K562 (cell line): ENCODE measurements around the gene ZNF581. TPM values are rescaled to one million over a fixed set of nuclear protein-coding genes. Genes with fewer than 3 reads are reported as not detected.

ENCODE experiments used
- ATAC-seq: fragments of 200-7000 bp; cut with Tn5 transposase; 3 replicates; pipeline ENCODE4 v1.9.1; 2020; ENCODE audit warnings: moderate library complexity
- BruUV-seq: library from RNA; stranded (reverse); fragments of 400-500 nt; replicated peaks from 2 replicates; lab custom pipeline; 2021; lab: Mats Ljungman, UMichigan
- CTCF ChIA-PET: fragments of 300-600 bp; formaldehyde crosslinking; extraction: SDS; loops from one replicate; lab custom pipeline; 2021; ENCODE audit warnings: low intra/inter-chr PET ratio; lab: Yijun Ruan, JAX
- POLR2A ChIA-PET: fragments of 300-600, 350-650 bp; sonication (Branson Sonifier 250); formaldehyde crosslinking; extraction: SDS; loops from one replicate; lab custom pipeline; 2021; ENCODE audit warnings: antibody characterized with exemption, inconsistent platforms; lab: Yijun Ruan, JAX
- DNase-seq, 4 experiments: peaks; one replicate each; pipeline versions ENCODE4 v3.0.0 to v3.0.0-alpha.2; 2011 to 2018; ENCODE audit warnings: low spot score in 3 of 4, mixed read lengths in 3 of 4; ENCODE audit errors: extremely low read depth in 1 of 4
- FAIRE-seq: peaks from 2 replicates; lab custom pipeline; 2011; peaks lifted over from hg19 to GRCh38; lab: Jason Lieb, UNC
- H2AFZ ChIP-seq: 2 replicates; pipeline ENCODE4 v1.6.0; 2011; ENCODE audit warnings: low read depth, low read length, control low read depth, inconsistent platforms
- H3K27ac ChIP-seq: fragments of 200-600 bp; 3 replicates; pipeline ENCODE4 v1.8.0; 2011; ENCODE audit warnings: low read depth, mild to moderate bottlenecking, control low read depth, inconsistent platforms, low read length, moderate library complexity, mixed read lengths; ENCODE audit errors: extremely low read depth
- H3K27me3 ChIP-seq, 2 experiments: fragments of 300-600 bp in 1 of 2; 2 replicates in 1 of 2; 3 replicates in 1 of 2; pipeline versions ENCODE4 v1.6.0 to v1.8.0; 2011; ENCODE audit warnings: inconsistent platforms in 2 of 2, low read length in 2 of 2, mild to moderate bottlenecking in 1 of 2, mixed read lengths in 1 of 2, moderate library complexity in 1 of 2; ENCODE audit not compliant: control insufficient read depth in 2 of 2, insufficient read depth in 2 of 2
- H3K36me3 ChIP-seq: fragments of 300-600 bp; 3 replicates; pipeline ENCODE4 v1.8.0; 2011; ENCODE audit warnings: mild to moderate bottlenecking, low read length, inconsistent platforms; ENCODE audit not compliant: control insufficient read depth, insufficient read depth
- H3K4me1 ChIP-seq, 2 experiments: fragments of 200-600 bp in 1 of 2; replicated peaks in 1 of 2; 2 replicates in 1 of 2; 3 replicates in 1 of 2; pipeline versions ENCODE4 v1.5.1 to v1.8.0; 2011; ENCODE audit warnings: inconsistent platforms in 2 of 2, low read length in 2 of 2, mild to moderate bottlenecking in 1 of 2, mixed read lengths in 1 of 2, moderate library complexity in 1 of 2; ENCODE audit not compliant: control insufficient read depth in 2 of 2, insufficient read depth in 2 of 2
- H3K4me2 ChIP-seq: 2 replicates; pipeline ENCODE4 v1.6.1; 2011; ENCODE audit warnings: low read length, control low read depth, inconsistent platforms, mixed read lengths; ENCODE audit not compliant: insufficient read depth
- H3K4me3 ChIP-seq: fragments of 200-600 bp; sonication (generic), shearing (Covaris generic); 2 replicates; pipeline ENCODE4 v1.5.1; 2016; ENCODE audit warnings: control low read depth, inconsistent platforms
- H3K79me2 ChIP-seq: fragments of 200-600 bp; 3 replicates; pipeline ENCODE4 v1.8.0; 2011; ENCODE audit warnings: low read length, inconsistent platforms; ENCODE audit not compliant: control insufficient read depth, insufficient read depth
- H3K9ac ChIP-seq, 2 experiments: 2 replicates each; pipeline versions ENCODE4 v1.6.0 to v1.6.1; 2011; ENCODE audit warnings: low read depth in 2 of 2, low read length in 2 of 2, control low read depth in 1 of 2, inconsistent platforms in 1 of 2, mild to moderate bottlenecking in 1 of 2, mixed read lengths in 1 of 2; ENCODE audit not compliant: insufficient read depth in 1 of 2
- H3K9me1 ChIP-seq: one replicate; pipeline ENCODE4 v1.6.0; 2011; ENCODE audit warnings: inconsistent platforms, mild to moderate bottlenecking, low read length, moderate library complexity; ENCODE audit not compliant: control insufficient read depth, insufficient read depth
- H3K9me3 ChIP-seq: replicated peaks from 2 replicates; pipeline ENCODE4 v1.5.1; 2011; ENCODE audit warnings: low read depth, low read length, inconsistent platforms; ENCODE audit not compliant: control insufficient read depth, insufficient read depth
- H4K20me1 ChIP-seq: replicated peaks from 2 replicates; pipeline ENCODE4 v1.6.1; 2011; ENCODE audit warnings: low read length, inconsistent platforms, mixed read lengths; ENCODE audit not compliant: control insufficient read depth, insufficient read depth
- POLR2G ChIP-seq: fragments of 200-400 bp; formaldehyde crosslinking; IDR thresholded peaks from 2 replicates; pipeline ENCODE4 v1.6.1; 2017; ENCODE audit warnings: low read depth, mild to moderate bottlenecking, antibody characterized with exemption, low read length, moderate library complexity
- PYGO2 ChIP-seq: fragments of 450-650 bp; IDR thresholded peaks from 2 replicates; pipeline ENCODE4 v1.6.1; 2016; ENCODE audit warnings: mild to moderate bottlenecking, missing genetic modification characterization, moderate library complexity, missing compliant biosample characterization
- RBFOX2 ChIP-seq: fragments of 200-400 bp; formaldehyde crosslinking; IDR thresholded peaks from 2 replicates; pipeline ENCODE4 v1.6.1; 2017; ENCODE audit warnings: low read depth, mild to moderate bottlenecking, low read length, moderate library complexity
- ZBTB33 ChIP-seq: sonication (generic); formaldehyde crosslinking; IDR thresholded peaks from 2 replicates; pipeline ENCODE4 v1.8.1; 2023; ENCODE audit warnings: mild to moderate bottlenecking, missing genetic modification reagents
- WGBS: fragments of 100-300 bp; shearing (Covaris generic); methylation state at CpG from one replicate; pipeline ENCODE4 v1.1.6; 2016; ENCODE audit warnings: low coverage, mixed read lengths; ENCODE audit not compliant: insufficient coverage; ENCODE audit errors: missing lambda C conversion rate; 5-methylcytosine and 5-hydroxymethylcytosine counted together
- in situ Hi-C: fragments of 300-500 bp; cut with MboI; formaldehyde crosslinking; loops from 4 replicates; pipeline ENCODE4 v1.15.0; 2018; ENCODE audit warnings: inconsistent platforms, mixed read lengths
- intact Hi-C: fragments of 100-400 bp; cut with micrococcal nuclease; formaldehyde crosslinking; loops from 2 replicates; pipeline ENCODE4 v1.14.2; 2022
- polyA plus RNA-seq, 8 experiments: library from polyadenylated mRNA; depleted of rRNA in 4 of 8; stranded (reverse) in 5 of 8; unstranded in 3 of 8; fragments of >200 nt; fragmentation: Nextera tagmentation in 2 of 8; fragmentation: Illumina TruSeq in 1 of 8; extraction: Ambion mirVana in 2 of 8; extraction: Trizol in 1 of 8; gene quantifications; 2 replicates each; pipeline versions ENCODE4 v1.2.1 to v1.2.3, GENCODE V29; 2011 to 2014; ENCODE audit warnings: inconsistent platforms in 1 of 8, missing spikeins in 1 of 8
- total RNA-seq, 7 experiments: library from RNA; depleted of rRNA in 6 of 7; stranded (reverse); fragments of >200 nt in 6 of 7; fragmentation: Illumina TruSeq in 2 of 7; extraction: Trizol in 2 of 7; gene quantifications; 2 replicates each; pipeline versions ENCODE4 v1.2.1 to v1.2.3, GENCODE V29; 2011 to 2021; ENCODE audit warnings: low replicate concordance in 1 of 7
- TF ChIP-seq, protein P1 (sequence below): sonication (generic); formaldehyde crosslinking; IDR thresholded peaks from 2 replicates; pipeline ENCODE4 v1.8.1; 2022; ENCODE audit warnings: missing genetic modification reagents

The ZNF581 gene
- total and polyA plus RNA-seq, 9 of the 15 experiments (the other 6 are each of a cell fraction or from before 2014, with no cell fraction given) = 2.4 to 39.4 (median 15.4) TPM

- POLR2A ChIA-PET = interaction anchor here (0.6 to 2.0 kb wide), 13 partner anchors 9 to 1425 kb away, joined by 3 to 8 read pairs (median 4); partner anchors contain the start of genes CCDC106 and FIZ1
- BruUV-seq = no TSS peak
- ATAC-seq (no peak), DNase-seq (no peak), FAIRE-seq (no peak)
- Histone ChIP-seq H2AFZ (no peak overlapping the region), H3K4me3 (no peak overlapping the region), H3K9ac (0 out of 4 replicates have a peak overlapping the region, but pooled peaks of 1 of the 2 experiments have one; percentile 46), H3K9me3 (0 out of 2 replicates have a peak, but pooled peaks cover 2% of the 10 kb centered on the region), H3K27me3 (no peaks in the 10 kb centered on the region), H3K27ac (no peak overlapping the region), H3K36me3 (peaks cover 11% of the 10 kb centered on the region; the same call in 2 of the 3 replicates), H3K79me2 (peaks cover 65% of the 10 kb centered on the region), H4K20me1 (no peaks in the 10 kb centered on the region), H3K4me1 (peaks cover 30 to 47% of the 10 kb centered on the region in 2 experiments), H3K9me1 (no peaks in the 10 kb centered on the region), H3K4me2 (no peak overlapping the region)
- TF ChIP-seq, protein P1, sequence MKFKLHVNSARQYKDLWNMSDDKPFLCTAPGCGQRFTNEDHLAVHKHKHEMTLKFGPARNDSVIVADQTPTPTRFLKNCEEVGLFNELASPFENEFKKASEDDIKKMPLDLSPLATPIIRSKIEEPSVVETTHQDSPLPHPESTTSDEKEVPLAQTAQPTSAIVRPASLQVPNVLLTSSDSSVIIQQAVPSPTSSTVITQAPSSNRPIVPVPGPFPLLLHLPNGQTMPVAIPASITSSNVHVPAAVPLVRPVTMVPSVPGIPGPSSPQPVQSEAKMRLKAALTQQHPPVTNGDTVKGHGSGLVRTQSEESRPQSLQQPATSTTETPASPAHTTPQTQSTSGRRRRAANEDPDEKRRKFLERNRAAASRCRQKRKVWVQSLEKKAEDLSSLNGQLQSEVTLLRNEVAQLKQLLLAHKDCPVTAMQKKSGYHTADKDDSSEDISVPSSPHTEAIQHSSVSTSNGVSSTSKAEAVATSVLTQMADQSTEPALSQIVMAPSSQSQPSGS (CRISPR knock-in tag) = no peak
- TF ChIP-seq RBFOX2 (peak; percentile 29), POLR2G (peak; percentile 46; the same call in 1 of the 2 replicates), ZBTB33 (peak; percentile 29; the same call in 1 of the 2 replicates), PYGO2 (no peak)
- 63% methylated on average over 11 of the region's 11 CpGs for WGBS
- in situ Hi-C loops (loop anchor here (5.0 to 25.0 kb wide), 4 partner anchors 175 to 763 kb away; partner anchors contain the start of genes FCAR, TNNT1 and ZSCAN5A), intact Hi-C loops (loop anchor here (10.0 kb wide), 1 partner anchor 493 kb away; the partner anchor contains the start of gene TNNT1)
- CTCF ChIA-PET = no interaction called here
These were observed 5.9 kb upstream of the ZNF581 start for GRCh38 chr19:55637534-55637933.
